NCI-H526 (cell line): ENCODE results near the gene OPCML.

Experiments used
- DNase-seq, 2 experiments: peaks; one replicate each; lab custom pipeline; 2025; lab: John Stamatoyannopoulos, UW

The OPCML gene

GRCh38 chr11:133541021-133541719 lies 8.9 kb upstream of the OPCML start:
- DNase-seq, result peak in 1 of 2 experiments; percentile 27

GRCh38 chr11:133536198-133536597 lies 3.9 kb upstream of the OPCML start:
- no peak for DNase-seq

- DNase-seq, result no peak
Measured at GRCh38 chr11:133533205-133533604, 904 bp upstream of the OPCML start.

GRCh38 chr11:133531458-133531857 lies 843 bp downstream of the OPCML start:
- no peak for DNase-seq

GRCh38 chr11:133530501-133530835 lies 1.8 kb downstream of the OPCML start:
- peak in 1 of 2 experiments; percentile 26 for DNase-seq

- no peak for DNase-seq
Measured at GRCh38 chr11:133529807-133530500, 2.3 kb downstream of the OPCML start.

- DNase-seq, result no peak
Measured at GRCh38 chr11:133526790-133527189, 5.5 kb downstream of the OPCML start.

- DNase-seq, result no peak
Measured at GRCh38 chr11:133525976-133526375, 6.3 kb downstream of the OPCML start.

- no peak for DNase-seq
Measured at GRCh38 chr11:133524488-133524887, 7.8 kb downstream of the OPCML start.

- DNase-seq, result peak; percentile 34 to 37
Measured at GRCh38 chr11:133522344-133522743, 10.0 kb downstream of the OPCML start.

- no peak for DNase-seq
Measured at GRCh38 chr11:133521502-133521901, 10.8 kb downstream of the OPCML start.

GRCh38 chr11:133520707-133521106 lies 11.6 kb downstream of the OPCML start:
- no peak for DNase-seq

GRCh38 chr11:133519560-133519959 lies 12.7 kb downstream of the OPCML start:
- no peak for DNase-seq

GRCh38 chr11:133518702-133519264 lies 13.5 kb downstream of the OPCML start:
- DNase-seq, result no peak

- DNase-seq, result no peak
Measured at GRCh38 chr11:133516845-133517244, 15.5 kb downstream of the OPCML start.

GRCh38 chr11:133515107-133515506 lies 17.2 kb downstream of the OPCML start:
- no peak for DNase-seq

GRCh38 chr11:133509924-133510697 lies 22.2 kb downstream of the OPCML start:
- DNase-seq, result no peak

GRCh38 chr11:133508468-133508867 lies 23.8 kb downstream of the OPCML start:
- DNase-seq, result no peak

- DNase-seq, result no peak
Measured at GRCh38 chr11:133507185-133507584, 25.1 kb downstream of the OPCML start.

GRCh38 chr11:133506551-133507094 lies 25.7 kb downstream of the OPCML start:
- no peak for DNase-seq

GRCh38 chr11:133506023-133506422 lies 26.3 kb downstream of the OPCML start:
- no peak for DNase-seq

- no peak for DNase-seq
Measured at GRCh38 chr11:133504906-133505305, 27.4 kb downstream of the OPCML start.
